CD4-positive, alpha-beta T cell (primary cell): ENCODE data around the gene TFRC. TPM values are rescaled to one million over a fixed set of nuclear protein-coding genes. Genes with fewer than 3 reads are reported as not detected.

ENCODE experiments used
- ATAC-seq: fragments of 200-7000 bp; cut with Tn5 transposase; one replicate; pipeline ENCODE4 v1.10.0; 2022; ENCODE audit warnings: mild to moderate bottlenecking; ENCODE audit not compliant: poor library complexity
- CTCF ChIA-PET: fragments of 350-600 bp; sonication (Branson Sonifier 250); formaldehyde crosslinking; loops from one replicate; lab custom pipeline; 2021; ENCODE audit warnings: antibody characterized with exemption, inconsistent platforms; lab: Charles Lee
- POLR2A ChIA-PET: fragments of 350-600 bp; sonication (Branson Sonifier 250); formaldehyde crosslinking; loops from one replicate; lab custom pipeline; 2021; ENCODE audit warnings: antibody characterized with exemption, inconsistent platforms; lab: Charles Lee
- DNase-seq, 14 experiments: peaks; one replicate each; pipeline ENCODE4 v3.0.0-alpha.2; 2013 to 2020; ENCODE audit warnings: mixed read lengths in 2 of 14
- H3K27ac ChIP-seq, 2 donors: one replicate each; pipeline versions ENCODE4 v1.5.1 to v1.7.0; 2013; ENCODE audit warnings: low read length in 2 of 2, low read depth in 1 of 2, mild to moderate bottlenecking in 1 of 2
- H3K27me3 ChIP-seq, 2 experiments: 1 replicate in 1 of 2; 2 replicates in 1 of 2; pipeline versions ENCODE4 v1.6.1 to v1.7.0; 2013; ENCODE audit warnings: low read length in 2 of 2, control low read depth in 1 of 2, mild to moderate bottlenecking in 1 of 2, moderate library complexity in 1 of 2; ENCODE audit not compliant: insufficient read depth in 2 of 2, control insufficient read depth in 1 of 2
- H3K36me3 ChIP-seq: one replicate; pipeline ENCODE4 v1.6.1; 2013; ENCODE audit warnings: low read length, control low read depth; ENCODE audit not compliant: insufficient read depth
- H3K4me1 ChIP-seq: one replicate; pipeline ENCODE4 v1.6.1; 2013; ENCODE audit warnings: low read length, control low read depth; ENCODE audit not compliant: insufficient read depth
- H3K4me3 ChIP-seq: one replicate; pipeline ENCODE4 v1.5.1; 2013; ENCODE audit warnings: mild to moderate bottlenecking, low read length, moderate library complexity
- H3K9me3 ChIP-seq, 2 experiments: 1 replicate in 1 of 2; 2 replicates in 1 of 2; pipeline versions ENCODE4 v1.6.1 to v1.7.0; 2013; ENCODE audit warnings: low read length in 2 of 2, mild to moderate bottlenecking in 2 of 2, control low read depth in 1 of 2, moderate library complexity in 1 of 2; ENCODE audit not compliant: control insufficient read depth in 1 of 2, insufficient read depth in 1 of 2
- H3K27ac Mint-ChIP-seq: one replicate; pipeline ENCODE4 v1.8.0; 2020; ENCODE audit warnings: mixed read lengths
- H3K27me3 Mint-ChIP-seq: one replicate; pipeline ENCODE4 v1.8.0; 2021; ENCODE audit warnings: mixed read lengths
- H3K36me3 Mint-ChIP-seq: one replicate; pipeline ENCODE4 v1.8.0; 2021; ENCODE audit warnings: low read depth, mixed read lengths
- H3K4me1 Mint-ChIP-seq: one replicate; pipeline ENCODE4 v1.8.0; 2021; ENCODE audit warnings: low read depth, mixed read lengths
- H3K4me3 Mint-ChIP-seq: one replicate; pipeline ENCODE4 v1.8.0; 2020; ENCODE audit warnings: mild to moderate bottlenecking, mixed read lengths
- H3K9me3 Mint-ChIP-seq: one replicate; pipeline ENCODE4 v1.8.0; 2020; ENCODE audit warnings: mixed read lengths
- intact Hi-C, 2 experiments: fragments of 100-400 bp; cut with DNase I in 1 of 2; cut with micrococcal nuclease in 1 of 2; formaldehyde crosslinking; loops; one replicate each; pipeline versions ENCODE4 v1.15.1 to v1.9.0; 2023 to 2025; cut with DNase I, micrococcal nuclease
- total RNA-seq, 174 experiments: library from RNA in 2 of 174; stranded (reverse) in 2 of 174; gene quantifications; one replicate each; pipeline ENCODE4 v1.2.3 and lab custom pipeline; 2021 to 2026
- TF ChIP-seq, protein P1 (sequence below): fragments of 200-600 bp; IDR thresholded peaks from one replicate; pipeline ENCODE4 v1.8.0; 2022; ENCODE audit warnings: antibody characterized with exemption, mild to moderate bottlenecking

TFRC gene
- total RNA-seq, 2 experiments from 2014 or later: 154 to 159 TPM

DNA sequence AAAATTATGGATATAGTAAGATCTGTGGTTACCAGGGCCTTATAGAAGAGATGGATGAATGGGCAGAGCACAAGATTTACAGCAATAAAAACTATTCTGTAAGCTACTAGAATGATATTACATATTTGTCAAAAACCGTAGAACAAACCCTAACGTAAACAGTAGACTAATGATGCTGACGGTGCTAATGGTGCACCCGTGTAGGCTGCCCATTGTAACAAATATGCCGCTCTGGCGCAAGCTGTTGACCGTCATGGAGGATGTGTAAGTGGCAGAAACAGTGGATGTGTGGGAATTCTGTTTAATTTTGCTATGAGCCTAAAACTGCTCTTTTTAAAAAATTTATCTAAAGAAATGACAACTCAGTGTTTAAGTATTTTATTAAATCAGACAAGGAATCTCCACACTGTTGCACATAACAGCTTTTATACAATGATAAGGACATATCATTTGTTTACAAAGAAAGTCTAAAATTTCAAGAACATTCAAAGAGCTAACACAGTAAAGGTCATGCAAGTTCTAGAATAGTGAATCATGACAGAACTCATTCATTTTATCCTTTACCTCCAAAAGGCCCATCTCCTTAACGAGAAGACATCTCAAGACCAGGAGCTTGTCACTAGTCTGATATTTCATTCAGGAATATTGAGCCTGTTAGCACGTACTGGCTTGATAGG is 32.8 kb downstream of the TFRC start:
- TF ChIP-seq, protein P1, sequence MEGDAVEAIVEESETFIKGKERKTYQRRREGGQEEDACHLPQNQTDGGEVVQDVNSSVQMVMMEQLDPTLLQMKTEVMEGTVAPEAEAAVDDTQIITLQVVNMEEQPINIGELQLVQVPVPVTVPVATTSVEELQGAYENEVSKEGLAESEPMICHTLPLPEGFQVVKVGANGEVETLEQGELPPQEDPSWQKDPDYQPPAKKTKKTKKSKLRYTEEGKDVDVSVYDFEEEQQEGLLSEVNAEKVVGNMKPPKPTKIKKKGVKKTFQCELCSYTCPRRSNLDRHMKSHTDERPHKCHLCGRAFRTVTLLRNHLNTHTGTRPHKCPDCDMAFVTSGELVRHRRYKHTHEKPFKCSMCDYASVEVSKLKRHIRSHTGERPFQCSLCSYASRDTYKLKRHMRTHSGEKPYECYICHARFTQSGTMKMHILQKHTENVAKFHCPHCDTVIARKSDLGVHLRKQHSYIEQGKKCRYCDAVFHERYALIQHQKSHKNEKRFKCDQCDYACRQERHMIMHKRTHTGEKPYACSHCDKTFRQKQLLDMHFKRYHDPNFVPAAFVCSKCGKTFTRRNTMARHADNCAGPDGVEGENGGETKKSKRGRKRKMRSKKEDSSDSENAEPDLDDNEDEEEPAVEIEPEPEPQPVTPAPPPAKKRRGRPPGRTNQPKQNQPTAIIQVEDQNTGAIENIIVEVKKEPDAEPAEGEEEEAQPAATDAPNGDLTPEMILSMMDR: no peak
- POLR2A ChIA-PET: interaction anchor here (1.2 kb wide), 1 partner anchor 44 kb away, joined by 3 read pairs; no protein-coding TSS in a partner anchor

DNA sequence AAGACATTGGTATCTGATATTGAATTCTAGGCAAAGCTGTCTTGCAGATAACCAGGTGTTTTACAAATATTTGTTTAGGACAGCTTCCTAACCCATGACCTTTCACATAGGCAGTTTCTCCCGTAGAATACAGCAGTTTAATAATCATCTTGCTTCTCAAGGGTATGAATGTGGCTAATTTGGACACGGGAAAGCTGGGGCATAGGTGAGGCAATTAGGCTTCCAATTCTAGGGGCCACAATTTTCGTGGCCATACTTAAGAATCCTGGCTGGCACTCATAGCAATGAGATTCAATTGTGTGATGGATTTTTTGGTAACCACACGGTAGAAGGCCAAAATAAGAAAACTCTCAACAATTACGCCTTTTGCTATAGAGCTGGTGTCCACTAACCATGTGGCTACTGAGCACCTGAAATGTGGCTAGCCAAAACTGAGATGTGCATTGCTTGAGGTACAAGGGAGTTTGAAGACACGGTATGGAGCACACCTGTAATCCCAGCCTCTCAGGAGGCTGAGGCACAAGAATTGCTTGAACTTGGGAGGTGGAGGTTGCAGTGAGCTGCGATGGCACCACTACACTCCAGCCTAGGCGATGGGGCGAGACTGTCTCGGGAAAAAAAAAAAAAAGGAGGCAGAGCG is 34.4 kb downstream of the TFRC start:
- no peak for ATAC-seq
- Mint-ChIP-seq H3K36me3 (peaks cover 65% of the 10 kb centered on the region), H3K27ac (no peak overlapping the region), H3K9me3 (no peaks in the 10 kb centered on the region), H3K27me3 (no peaks in the 10 kb centered on the region), H3K4me3 (no peak overlapping the region), H3K4me1 (no peaks in the 10 kb centered on the region)
- TF ChIP-seq, protein P1: no peak
- no peaks in the 10 kb centered on the region for H3K4me1 ChIP-seq
- peaks cover 0 to 10% of the 10 kb centered on the region in 2 experiments for H3K9me3 ChIP-seq
- peaks cover 34% of the 10 kb centered on the region for H3K36me3 ChIP-seq
- CTCF ChIA-PET: no interaction called here
- no peak overlapping the region for H3K4me3 ChIP-seq
- no peaks in the 10 kb centered on the region for H3K27me3 ChIP-seq
- POLR2A ChIA-PET: interaction anchor here (0.6 kb wide), 1 partner anchor 489 kb away, joined by 3 read pairs; no protein-coding TSS in a partner anchor
- H3K27ac ChIP-seq: no peak overlapping the region
- intact Hi-C loops: no loop called here
- DNase-seq: no peak

More for the DNA sequence above, 32.8 kb downstream of the TFRC start:
- H3K9me3 ChIP-seq: peaks cover 0 to 10% of the 10 kb centered on the region in 2 experiments
- intact Hi-C loops: no loop called here
- CTCF ChIA-PET: interaction anchor here (1.2 kb wide), 1 partner anchor 8 kb away, joined by 3 read pairs; no protein-coding TSS in a partner anchor
- H3K4me3 Mint-ChIP-seq: no peak overlapping the region
- peaks cover 49% of the 10 kb centered on the region for H3K36me3 ChIP-seq
- peaks cover 76% of the 10 kb centered on the region for H3K36me3 Mint-ChIP-seq
- no peak overlapping the region for H3K27ac ChIP-seq
- H3K9me3 Mint-ChIP-seq: no peaks in the 10 kb centered on the region
- no peaks in the 10 kb centered on the region for H3K27me3 ChIP-seq
- H3K27me3 Mint-ChIP-seq: no peaks in the 10 kb centered on the region
- H3K27ac Mint-ChIP-seq: peak overlapping the region; percentile 5
- DNase-seq (no peak), ATAC-seq (no peak)
- H3K4me3 ChIP-seq: no peak overlapping the region
- H3K4me1 ChIP-seq: no peaks in the 10 kb centered on the region
- H3K4me1 Mint-ChIP-seq: no peaks in the 10 kb centered on the region

GRCh38 chr3:196044513-196044912 is 37.4 kb downstream of the TFRC start:
- Mint-ChIP-seq H3K27ac (no peak overlapping the region), H3K9me3 (peaks cover 10% of the 10 kb centered on the region), H3K4me3 (no peak overlapping the region), H3K27me3 (no peaks in the 10 kb centered on the region), H3K36me3 (peaks cover 37% of the 10 kb centered on the region), H3K4me1 (no peaks in the 10 kb centered on the region)
- intact Hi-C loops: no loop called here
- TF ChIP-seq, protein P1: no peak
- no peak for ATAC-seq
- Histone ChIP-seq H3K36me3 (peaks cover 5% of the 10 kb centered on the region), H3K27me3 (no peaks in the 10 kb centered on the region), H3K9me3 (peaks cover 9 to 18% of the 10 kb centered on the region in 2 experiments), H3K27ac (no peak overlapping the region), H3K4me3 (no peak overlapping the region), H3K4me1 (no peaks in the 10 kb centered on the region)
- ChIA-PET CTCF (no interaction called here), POLR2A (no interaction called here)
- peak in 1 of 14 experiments; percentile 23 for DNase-seq
